ENCODE results near the gene AJAP1. TPM values are rescaled to one million over a fixed set of nuclear protein-coding genes. Genes with fewer than 3 reads are reported as not detected.
A peak's percentile ranks its signal among the peaks of the same experiment; 100 is the strongest.

AJAP1 gene
- total RNA-seq, 1 donor from 2014 or later, result 0.26 TPM

- Histone ChIP-seq H3K4me3 (ENCODE audit: low read depth, low read length) (no peak overlapping the region), H3K36me3 (ENCODE audit: control insufficient read depth, insufficient read depth, low read length) (no peaks in the 10 kb centered on the region), H3K27me3 (ENCODE audit: control insufficient read depth, insufficient read depth, low read length) (no peaks in the 10 kb centered on the region)
- FAIRE-seq (no peak), DNase-seq (ENCODE audit: low read depth) (no peak)
- TF ChIP-seq, protein P1, sequence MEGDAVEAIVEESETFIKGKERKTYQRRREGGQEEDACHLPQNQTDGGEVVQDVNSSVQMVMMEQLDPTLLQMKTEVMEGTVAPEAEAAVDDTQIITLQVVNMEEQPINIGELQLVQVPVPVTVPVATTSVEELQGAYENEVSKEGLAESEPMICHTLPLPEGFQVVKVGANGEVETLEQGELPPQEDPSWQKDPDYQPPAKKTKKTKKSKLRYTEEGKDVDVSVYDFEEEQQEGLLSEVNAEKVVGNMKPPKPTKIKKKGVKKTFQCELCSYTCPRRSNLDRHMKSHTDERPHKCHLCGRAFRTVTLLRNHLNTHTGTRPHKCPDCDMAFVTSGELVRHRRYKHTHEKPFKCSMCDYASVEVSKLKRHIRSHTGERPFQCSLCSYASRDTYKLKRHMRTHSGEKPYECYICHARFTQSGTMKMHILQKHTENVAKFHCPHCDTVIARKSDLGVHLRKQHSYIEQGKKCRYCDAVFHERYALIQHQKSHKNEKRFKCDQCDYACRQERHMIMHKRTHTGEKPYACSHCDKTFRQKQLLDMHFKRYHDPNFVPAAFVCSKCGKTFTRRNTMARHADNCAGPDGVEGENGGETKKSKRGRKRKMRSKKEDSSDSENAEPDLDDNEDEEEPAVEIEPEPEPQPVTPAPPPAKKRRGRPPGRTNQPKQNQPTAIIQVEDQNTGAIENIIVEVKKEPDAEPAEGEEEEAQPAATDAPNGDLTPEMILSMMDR (IDR thresholded peaks at IDR 0.05; ENCODE audit: insufficient read depth, low read length, severe bottlenecking), result no peak
Measured at GRCh38 chr1:4771721-4772120, 117.3 kb downstream of the AJAP1 start.

DNA sequence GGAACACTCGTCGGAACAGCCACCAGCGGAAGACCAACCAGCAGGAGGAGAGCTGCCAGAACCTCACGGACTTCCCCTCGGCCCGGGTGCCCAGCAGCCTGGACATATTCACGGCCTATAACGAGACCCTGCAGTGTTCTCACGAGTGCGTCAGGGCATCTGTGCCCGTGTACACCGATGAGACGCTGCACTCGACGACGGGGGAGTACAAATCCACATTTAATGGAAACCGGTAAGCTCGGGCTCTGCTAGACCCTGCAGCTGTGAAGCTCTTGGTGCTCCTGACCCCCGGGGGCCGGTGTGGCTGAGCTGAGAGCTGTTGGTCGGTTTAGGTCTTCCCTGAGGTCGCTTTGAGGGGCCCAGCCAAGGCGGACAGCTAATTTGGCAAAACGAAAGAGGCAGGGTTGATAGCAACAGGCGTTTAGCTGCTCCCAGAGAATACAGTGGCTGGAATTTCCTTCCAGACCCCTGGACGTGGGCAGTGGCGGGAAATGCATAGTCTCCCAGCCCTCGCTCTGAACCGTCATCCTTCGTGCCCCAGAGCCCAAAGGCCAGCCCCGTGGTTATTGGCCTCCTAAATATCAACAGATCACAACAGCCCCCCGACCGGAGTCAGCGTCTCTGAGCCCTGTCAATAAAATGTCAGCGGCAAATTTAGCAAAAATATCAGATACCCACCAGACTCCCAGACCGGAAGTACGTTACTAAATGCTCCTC lies 118.0 kb downstream of the AJAP1 start:
- DNase-seq (ENCODE audit: low read depth) (no peak), FAIRE-seq (no peak)
- TF ChIP-seq, protein P1 (IDR thresholded peaks at IDR 0.05; ENCODE audit: insufficient read depth, low read length, severe bottlenecking), result no peak
- H3K36me3 ChIP-seq (ENCODE audit: control insufficient read depth, insufficient read depth, low read length), result no peaks in the 10 kb centered on the region
- no peak overlapping the region for H3K4me3 ChIP-seq (ENCODE audit: low read depth, low read length)
- H3K27me3 ChIP-seq (ENCODE audit: control insufficient read depth, insufficient read depth, low read length), result no peaks in the 10 kb centered on the region

DNA sequence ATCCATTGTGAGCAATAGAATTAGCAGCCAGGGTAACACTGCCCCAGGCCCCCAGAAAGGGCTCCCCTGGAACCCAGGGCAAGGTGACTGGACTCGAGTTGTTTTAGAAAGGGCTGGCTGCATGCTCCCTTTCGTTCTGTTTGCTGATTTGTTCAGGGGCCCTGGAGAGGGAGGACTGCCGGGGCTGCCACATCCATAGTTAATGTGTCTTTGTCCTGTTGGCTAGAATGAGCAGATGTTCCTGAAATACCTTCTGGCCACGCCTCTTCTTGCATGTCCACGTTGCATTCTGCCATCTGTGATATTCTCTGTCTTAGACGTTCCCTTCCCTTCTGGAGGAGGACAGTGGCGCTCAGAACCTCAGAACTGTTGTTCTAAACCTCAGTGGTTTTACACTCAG lies 118.8 kb downstream of the AJAP1 start:
- DNase-seq (ENCODE audit: low read depth), result no peak
- no peak overlapping the region for H3K4me3 ChIP-seq (ENCODE audit: low read depth, low read length)
- FAIRE-seq, result peak; percentile 85
- TF ChIP-seq, protein P1 (IDR thresholded peaks at IDR 0.05; ENCODE audit: insufficient read depth, low read length, severe bottlenecking), result no peak
- no peaks in the 10 kb centered on the region for H3K27me3 ChIP-seq (ENCODE audit: control insufficient read depth, insufficient read depth, low read length)
- no peaks in the 10 kb centered on the region for H3K36me3 ChIP-seq (ENCODE audit: control insufficient read depth, insufficient read depth, low read length)

GRCh38 chr1:4775506-4775905 lies 121.1 kb downstream of the AJAP1 start:
- no peak overlapping the region for H3K4me3 ChIP-seq (ENCODE audit: low read depth, low read length)
- H3K27me3 ChIP-seq (ENCODE audit: control insufficient read depth, insufficient read depth, low read length), result no peaks in the 10 kb centered on the region
- TF ChIP-seq, protein P1 (IDR thresholded peaks at IDR 0.05; ENCODE audit: insufficient read depth, low read length, severe bottlenecking), result no peak
- no peak for FAIRE-seq
- no peak for DNase-seq (ENCODE audit: low read depth)
- no peaks in the 10 kb centered on the region for H3K36me3 ChIP-seq (ENCODE audit: control insufficient read depth, insufficient read depth, low read length)

DNA sequence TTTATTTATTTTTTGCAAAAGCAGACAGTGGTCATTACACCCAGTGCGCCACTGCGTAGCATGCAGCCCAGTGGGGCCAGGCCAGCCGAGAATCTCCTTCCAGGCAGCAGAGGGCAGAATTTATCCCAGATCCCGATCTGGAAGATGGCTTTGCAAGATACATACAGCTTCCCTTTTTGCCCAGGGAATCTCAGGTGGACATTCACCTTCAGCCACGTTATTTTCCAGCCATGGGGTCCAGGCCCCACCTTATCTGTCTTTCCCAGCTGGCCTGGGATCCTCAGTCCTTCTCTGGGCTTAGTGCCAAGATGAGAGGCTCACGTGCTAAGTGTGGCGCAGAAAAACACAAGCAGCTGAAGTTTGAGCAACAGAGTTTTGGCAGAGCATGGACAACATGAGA lies 123.6 kb downstream of the AJAP1 start:
- no peak overlapping the region for H3K4me3 ChIP-seq (ENCODE audit: low read depth, low read length)
- FAIRE-seq, result no peak
- no peaks in the 10 kb centered on the region for H3K27me3 ChIP-seq (ENCODE audit: control insufficient read depth, insufficient read depth, low read length)
- TF ChIP-seq, protein P1 (IDR thresholded peaks at IDR 0.05; ENCODE audit: insufficient read depth, low read length, severe bottlenecking), result peak; percentile 33
- H3K36me3 ChIP-seq (ENCODE audit: control insufficient read depth, insufficient read depth, low read length), result no peaks in the 10 kb centered on the region
- peak; percentile 3 for DNase-seq (ENCODE audit: low read depth)

- TF ChIP-seq, protein P1 (IDR thresholded peaks at IDR 0.05; ENCODE audit: insufficient read depth, low read length, severe bottlenecking), result no peak
- no peaks in the 10 kb centered on the region for H3K27me3 ChIP-seq (ENCODE audit: control insufficient read depth, insufficient read depth, low read length)
Measured at GRCh38 chr1:4781646-4782045, 127.2 kb downstream of the AJAP1 start.

More at GRCh38 chr1:4781646-4782045, 127.2 kb downstream of the AJAP1 start:
- DNase-seq (ENCODE audit: low read depth), result no peak
- Histone ChIP-seq H3K36me3 (ENCODE audit: control insufficient read depth, insufficient read depth, low read length) (no peaks in the 10 kb centered on the region), H3K4me3 (ENCODE audit: low read depth, low read length) (no peak overlapping the region)
- FAIRE-seq, result no peak
